Neuronal stem cell (in vitro differentiated cells): ENCODE data around the gene NPB.

Experiments
- DNase-seq: peaks from one replicate; pipeline ENCODE4 v3.0.0-alpha.2; 2013; ENCODE audit warnings: low spot score
- H2AFZ ChIP-seq: one replicate; pipeline ENCODE4 v1.6.1; 2013; ENCODE audit warnings: mild to moderate bottlenecking, low read length, inconsistent platforms
- H2AK5ac ChIP-seq: 2 replicates; pipeline ENCODE4 v1.6.1; 2013; ENCODE audit warnings: low read depth, mild to moderate bottlenecking, inconsistent platforms, low read length, moderate library complexity, mixed read lengths
- H2BK120ac ChIP-seq: 2 replicates; pipeline ENCODE4 v1.6.1; 2013; ENCODE audit warnings: low read depth, mild to moderate bottlenecking, inconsistent platforms, low read length, moderate library complexity, mixed read lengths
- H2BK12ac ChIP-seq: one replicate; pipeline ENCODE4 v1.6.1; 2013; ENCODE audit warnings: low read length, inconsistent platforms
- H2BK15ac ChIP-seq: 2 replicates; pipeline ENCODE4 v1.6.1; 2013; ENCODE audit warnings: mild to moderate bottlenecking, low read length, inconsistent platforms, mixed read lengths
- H2BK5ac ChIP-seq: one replicate; pipeline ENCODE4 v1.6.1; 2013; ENCODE audit warnings: inconsistent platforms, mild to moderate bottlenecking, low read length, moderate library complexity
- H3K14ac ChIP-seq: one replicate; pipeline ENCODE4 v1.6.1; 2013; ENCODE audit warnings: low read length, inconsistent platforms
- H3K18ac ChIP-seq: 2 replicates; pipeline ENCODE4 v1.6.1; 2013; ENCODE audit warnings: low read length, inconsistent platforms
- H3K23ac ChIP-seq: 2 replicates; pipeline ENCODE4 v1.6.1; 2013; ENCODE audit warnings: low read depth, mild to moderate bottlenecking, mixed read lengths, low read length, inconsistent platforms; ENCODE audit not compliant: poor library complexity
- H3K27ac ChIP-seq: replicated peaks from 3 replicates; pipeline ENCODE4 v1.5.1; 2013; ENCODE audit warnings: low read length, inconsistent platforms
- H3K27me3 ChIP-seq, 3 experiments: 2 replicates each; pipeline ENCODE4 v1.6.1; 2013; ENCODE audit warnings: low read length in 3 of 3, mild to moderate bottlenecking in 2 of 3, inconsistent platforms in 1 of 3, low read depth in 1 of 3, mixed read lengths in 1 of 3, moderate library complexity in 1 of 3; ENCODE audit not compliant: control insufficient read depth in 3 of 3, insufficient read depth in 3 of 3
- H3K36me3 ChIP-seq, 2 donors: replicated peaks in 1 of 2; 2 replicates each; pipeline ENCODE4 v1.6.1; 2013; ENCODE audit warnings: low read length in 2 of 2; ENCODE audit not compliant: control insufficient read depth in 2 of 2, insufficient read depth in 2 of 2
- H3K4ac ChIP-seq: 2 replicates; pipeline ENCODE4 v1.6.1; 2013; ENCODE audit warnings: inconsistent platforms, mild to moderate bottlenecking, low read length, moderate library complexity
- H3K4me1 ChIP-seq, 2 donors: 1 replicate in 1 of 2; 2 replicates in 1 of 2; pipeline ENCODE4 v1.6.1; 2013; ENCODE audit warnings: low read length in 2 of 2, low read depth in 1 of 2; ENCODE audit not compliant: control insufficient read depth in 2 of 2, insufficient read depth in 1 of 2
- H3K4me2 ChIP-seq: one replicate; pipeline ENCODE4 v1.6.1; 2013; ENCODE audit warnings: mild to moderate bottlenecking, low read length, inconsistent platforms; ENCODE audit not compliant: insufficient read depth, poor library complexity, severe bottlenecking
- H3K4me3 ChIP-seq, 2 donors: 2 replicates each; pipeline ENCODE4 v1.5.1; 2013; ENCODE audit warnings: low read length in 2 of 2, mild to moderate bottlenecking in 2 of 2, inconsistent platforms in 1 of 2, moderate library complexity in 1 of 2
- H3K79me1 ChIP-seq: one replicate; pipeline ENCODE4 v1.6.1; 2013; ENCODE audit warnings: low read depth, mild to moderate bottlenecking, inconsistent platforms, low read length, moderate library complexity
- H3K9ac ChIP-seq: one replicate; pipeline ENCODE4 v1.6.1; 2013; ENCODE audit warnings: mild to moderate bottlenecking, low read depth, low read length, inconsistent platforms; ENCODE audit not compliant: poor library complexity
- H3K9me3 ChIP-seq, 2 donors: replicated peaks in 1 of 2; 2 replicates each; pipeline versions ENCODE3 to v1.6.1; 2013; ENCODE audit warnings: low read length in 2 of 2, mild to moderate bottlenecking in 2 of 2, inconsistent platforms in 1 of 2, low read depth in 1 of 2, mixed read lengths in 1 of 2, moderate library complexity in 1 of 2; ENCODE audit not compliant: control insufficient read depth in 2 of 2, insufficient read depth in 1 of 2
- H4K8ac ChIP-seq: one replicate; pipeline ENCODE4 v1.6.1; 2013; ENCODE audit warnings: low read depth, mild to moderate bottlenecking, inconsistent platforms, low read length, moderate library complexity
- H4K91ac ChIP-seq: one replicate; pipeline ENCODE4 v1.6.1; 2013; ENCODE audit warnings: low read length, low read depth, mild to moderate bottlenecking, inconsistent platforms; ENCODE audit not compliant: poor library complexity
- WGBS, 2 donors: extraction: QIAGEN DNeasy Blood & Tissue Kit; methylation state at CpG; one replicate each; pipeline ENCODE4 v1.1.7; 2013; ENCODE audit warnings: missing lambda C conversion rate in 2 of 2, mixed read lengths in 1 of 2; ENCODE audit not compliant: insufficient read length in 2 of 2, insufficient replicate concordance in 1 of 2; ENCODE audit errors: extremely low coverage in 2 of 2; 5-methylcytosine and 5-hydroxymethylcytosine counted together

NPB gene

GRCh38 chr17:81947189-81947588 lies 45.2 kb downstream of the NPB start, which contains the start of gene MYADML2:
TSS of gene MYADML2 (minus strand) at chr17:81947233. CDS start at chr17:81941741, 5,492 bp downstream.
- peak within 1 kb of the TSS; percentile 46 for H2AK5ac ChIP-seq
- no CpG with 5 or more reads among the region's 13 CpGs for WGBS, 2 donors
- H2BK15ac ChIP-seq, result no peak within 1 kb of the TSS
- H2BK5ac ChIP-seq, result no peak within 1 kb of the TSS
- H3K4me3 ChIP-seq, result no peak within 1 kb of the TSS
- H3K27ac ChIP-seq, result no peak within 1 kb of the TSS
- H3K18ac ChIP-seq, result no peak within 1 kb of the TSS
- H2BK120ac ChIP-seq, result no peak within 1 kb of the TSS
- H3K9me3 ChIP-seq, result no peaks in the 10 kb centered on the region
- H4K91ac ChIP-seq, result no peak within 1 kb of the TSS
- no peak within 1 kb of the TSS for H3K4me2 ChIP-seq
- H3K14ac ChIP-seq, result no peak within 1 kb of the TSS
- H4K8ac ChIP-seq, result no peak within 1 kb of the TSS
- no peak for DNase-seq
- H3K79me1 ChIP-seq, result no peaks in the 10 kb centered on the region
- H3K4ac ChIP-seq, result no peak within 1 kb of the TSS
- H2BK12ac ChIP-seq, result no peak within 1 kb of the TSS
- no peak within 1 kb of the TSS for H3K9ac ChIP-seq
- peaks cover 4 to 5% of the 10 kb centered on the region in 2 donors for H3K4me1 ChIP-seq
- no peaks in the 10 kb centered on the region for H3K36me3 ChIP-seq
- no peak within 1 kb of the TSS for H2AFZ ChIP-seq
- peaks cover 0 to 3% (median 2%) of the 10 kb centered on the region in 3 experiments for H3K27me3 ChIP-seq
- H3K23ac ChIP-seq, result no peak within 1 kb of the TSS

- no CpG with 5 or more reads among the region's 17 CpGs for WGBS, 2 donors
- H3K9ac ChIP-seq, result peak overlapping the region; percentile 3
Measured at GRCh38 chr17:81948635-81949378, 46.8 kb downstream of the NPB start.

GRCh38 chr17:81950501-81950900 lies 48.5 kb downstream of the NPB start:
- Histone ChIP-seq H3K23ac (no peak overlapping the region), H2BK12ac (no peak overlapping the region), H3K9ac (no peak overlapping the region), H3K27ac (no peak overlapping the region), H3K4me1 (peaks cover 0 to 5% of the 10 kb centered on the region in 2 donors), H3K4me3 (no peak overlapping the region), H4K91ac (no peak overlapping the region), H2BK15ac (no peak overlapping the region), H3K27me3 (peaks cover 0 to 3% (median 2%) of the 10 kb centered on the region in 3 experiments), H3K79me1 (no peaks in the 10 kb centered on the region), H3K4ac (no peak overlapping the region), H2BK120ac (no peak overlapping the region), H3K14ac (no peak overlapping the region), H2AFZ (no peak overlapping the region), H4K8ac (peak overlapping the region; percentile 43), H2AK5ac (no peak overlapping the region), H3K9me3 (no peaks in the 10 kb centered on the region), H3K36me3 (no peaks in the 10 kb centered on the region), H3K4me2 (no peak overlapping the region), H3K18ac (no peak overlapping the region), H2BK5ac (no peak overlapping the region)
- no peak for DNase-seq
- WGBS, 2 donors, result no CpG with 5 or more reads among the region's 15 CpGs

More at GRCh38 chr17:81948635-81949378, 46.8 kb downstream of the NPB start:
- Histone ChIP-seq H3K27ac (no peak overlapping the region), H2AK5ac (peak overlapping the region; percentile 1), H3K4me3 (no peak overlapping the region), H3K14ac (peak overlapping the region; percentile 2), H3K36me3 (no peaks in the 10 kb centered on the region), H3K9me3 (no peaks in the 10 kb centered on the region), H4K91ac (no peak overlapping the region), H2BK5ac (no peak overlapping the region), H3K4me2 (no peak overlapping the region), H3K4me1 (peaks cover 5 to 7% of the 10 kb centered on the region in 2 donors), H2BK12ac (peak overlapping the region; percentile 78), H2BK15ac (no peak overlapping the region), H3K18ac (no peak overlapping the region), H3K27me3 (peaks cover 0 to 3% (median 2%) of the 10 kb centered on the region in 3 experiments), H3K79me1 (no peaks in the 10 kb centered on the region), H3K23ac (no peak overlapping the region), H4K8ac (no peak overlapping the region), H2AFZ (no peak overlapping the region), H3K4ac (no peak overlapping the region), H2BK120ac (no peak overlapping the region)
- no peak for DNase-seq

GRCh38 chr17:81951785-81952684 lies 50.0 kb downstream of the NPB start:
- H3K4ac ChIP-seq, result no peak overlapping the region
- H3K18ac ChIP-seq, result no peak overlapping the region
- H2BK120ac ChIP-seq, result no peak overlapping the region
- no peak overlapping the region for H2BK5ac ChIP-seq
- no peak overlapping the region for H4K8ac ChIP-seq
- H2AK5ac ChIP-seq, result no peak overlapping the region
- H3K4me3 ChIP-seq, result no peak overlapping the region
- no peaks in the 10 kb centered on the region for H3K79me1 ChIP-seq
- H3K27ac ChIP-seq, result no peak overlapping the region
- peaks cover 0 to 16% (median 5%) of the 10 kb centered on the region in 3 experiments for H3K27me3 ChIP-seq
- no peak overlapping the region for H3K4me2 ChIP-seq
- H3K23ac ChIP-seq, result no peak overlapping the region
- no peak for DNase-seq
- H3K36me3 ChIP-seq, result no peaks in the 10 kb centered on the region
- H2BK12ac ChIP-seq, result peak overlapping the region; percentile 3
- peak overlapping the region; percentile 82 for H3K14ac ChIP-seq
- H2AFZ ChIP-seq, result no peak overlapping the region
- no CpG with 5 or more reads among the region's 13 CpGs for WGBS, 2 donors
- no peaks in the 10 kb centered on the region for H3K9me3 ChIP-seq
- no peak overlapping the region for H4K91ac ChIP-seq
- no peak overlapping the region for H2BK15ac ChIP-seq
- peaks cover 0 to 5% of the 10 kb centered on the region in 2 donors for H3K4me1 ChIP-seq
- no peak overlapping the region for H3K9ac ChIP-seq
